ENCODE results near the gene CACNA1D.

DNA sequence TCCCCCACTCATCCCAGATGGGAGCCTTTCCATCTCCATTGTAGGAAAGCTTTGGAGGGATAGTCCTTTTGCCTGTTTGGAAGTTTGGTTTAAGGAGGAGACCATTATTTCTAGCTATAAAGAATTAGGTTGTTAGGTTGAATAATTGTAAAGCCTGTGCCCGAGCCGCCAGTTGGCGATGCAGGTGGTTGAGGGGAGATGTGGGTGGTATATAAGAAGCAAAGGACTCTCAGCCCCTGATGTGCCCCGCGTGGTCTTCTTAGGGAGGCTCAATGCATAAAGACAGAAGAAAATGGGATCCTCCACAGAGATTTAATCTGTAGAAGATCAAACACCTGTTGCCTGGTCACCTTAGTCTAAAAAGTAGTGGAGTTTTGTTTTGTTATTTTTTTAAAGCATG lies 296.1 kb downstream of the CACNA1D start:
- TF ChIP-seq POLR2AphosphoS5 (IDR thresholded peaks at IDR 0.05) (no peak), CTCF (IDR thresholded peaks at IDR 0.05) (no peak)
